HepG2 (cell line): ENCODE data around the gene PLCL1. TPM values are rescaled to one million over a fixed set of nuclear protein-coding genes. Genes with fewer than 3 reads are reported as not detected.

ENCODE experiments used
- ATAC-seq: fragments of 200-7000 bp; cut with Tn5 transposase; 3 replicates; pipeline ENCODE4 v1.9.1; 2020; ENCODE audit warnings: mild to moderate bottlenecking, moderate library complexity
- BruUV-seq: library from RNA; stranded (reverse); fragments of 400-500 nt; replicated peaks from 2 replicates; lab custom pipeline; 2021; lab: Mats Ljungman, UMichigan
- CTCF ChIA-PET: fragments of 300-600 bp; formaldehyde crosslinking; extraction: SDS; loops from one replicate; lab custom pipeline; 2021; ENCODE audit warnings: low total read pairs, inconsistent platforms, low intra/inter-chr PET ratio; lab: Yijun Ruan, JAX
- POLR2A ChIA-PET: fragments of 350-600 bp; sonication (Branson Sonifier 250); formaldehyde crosslinking; loops from one replicate; lab custom pipeline; 2020; ENCODE audit warnings: antibody characterized with exemption, inconsistent platforms; lab: Yijun Ruan, JAX
- DNase-seq: peaks from one replicate; pipeline ENCODE4 v3.0.0-alpha.2; 2015; ENCODE audit warnings: low spot score
- FAIRE-seq: peaks from 3 replicates; lab custom pipeline; 2011; peaks lifted over from hg19 to GRCh38; lab: Jason Lieb, UNC
- H2AFZ ChIP-seq: one replicate; pipeline ENCODE4 v1.6.1; 2011; ENCODE audit warnings: low read length, inconsistent platforms
- H3K27ac ChIP-seq: fragments of 300-600 bp; 3 replicates; pipeline ENCODE4 v1.8.0; 2011; ENCODE audit warnings: mixed run types, mild to moderate bottlenecking, mixed read lengths, low read length, inconsistent platforms; ENCODE audit not compliant: insufficient read depth; ENCODE audit errors: extremely low read length
- H3K27me3 ChIP-seq, 2 experiments: fragments of 200-600 bp in 1 of 2; 2 replicates in 1 of 2; 3 replicates in 1 of 2; pipeline versions ENCODE4 v1.6.0 to v1.8.0; 2011; ENCODE audit warnings: low read length in 2 of 2, mild to moderate bottlenecking in 2 of 2, moderate library complexity in 2 of 2, inconsistent platforms in 1 of 2; ENCODE audit not compliant: insufficient read depth in 2 of 2, control insufficient read depth in 1 of 2
- H3K36me3 ChIP-seq, 2 experiments: fragments of 200-600 bp in 1 of 2; replicated peaks in 1 of 2; 2 replicates in 1 of 2; 3 replicates in 1 of 2; pipeline versions ENCODE4 v1.5.1 to v1.8.0; 2011; ENCODE audit warnings: low read length in 2 of 2, inconsistent platforms in 1 of 2; ENCODE audit not compliant: insufficient read depth in 2 of 2, control insufficient read depth in 1 of 2
- H3K4me1 ChIP-seq: 2 replicates; pipeline ENCODE4 v1.5.1; 2012; ENCODE audit warnings: low read length, inconsistent platforms; ENCODE audit not compliant: insufficient read depth
- H3K4me2 ChIP-seq: 2 replicates; pipeline ENCODE4 v1.6.0; 2011; ENCODE audit warnings: low read depth, low read length, inconsistent platforms
- H3K4me3 ChIP-seq, 3 experiments: fragments of 200-600 bp in 1 of 3; sonication (generic), shearing (Covaris generic) in 1 of 3; replicated peaks in 1 of 3; 2 replicates each; pipeline ENCODE4 v1.5.1; 2011 to 2016; ENCODE audit warnings: low read length in 3 of 3, inconsistent platforms in 2 of 3, low read depth in 2 of 3, mild to moderate bottlenecking in 2 of 3, control low read depth in 1 of 3, mixed read lengths in 1 of 3; ENCODE audit not compliant: insufficient read depth in 1 of 3
- H3K79me2 ChIP-seq: one replicate; pipeline ENCODE4 v1.6.1; 2011; ENCODE audit warnings: low read length, inconsistent platforms; ENCODE audit not compliant: insufficient read depth
- H3K9ac ChIP-seq: 2 replicates; pipeline ENCODE4 v1.6.0; 2011; ENCODE audit warnings: mild to moderate bottlenecking, low read depth, low read length, inconsistent platforms; ENCODE audit not compliant: insufficient read depth
- H3K9me3 ChIP-seq: 2 replicates; pipeline ENCODE4 v1.5.1; 2012; ENCODE audit warnings: mild to moderate bottlenecking, low read length
- H4K20me1 ChIP-seq: 2 replicates; pipeline ENCODE4 v1.6.0; 2011; ENCODE audit warnings: inconsistent platforms, mild to moderate bottlenecking, low read length, moderate library complexity; ENCODE audit not compliant: insufficient read depth
- MAFF ChIP-seq: IDR thresholded peaks from 2 replicates; pipeline ENCODE4 v1.6.1; 2011; ENCODE audit warnings: low read depth, low read length, improper control_type of control experiment
- MAFK ChIP-seq, 2 experiments: IDR thresholded peaks in 1 of 2; conservative IDR thresholded peaks in 1 of 2; 2 replicates each; pipeline ENCODE4 v1.6.1; 2011; ENCODE audit warnings: improper control_type of control experiment in 2 of 2, low read length in 2 of 2
- ZFX ChIP-seq: sonication (generic); formaldehyde crosslinking; IDR thresholded peaks from 2 replicates; pipeline ENCODE4 v1.4.0; 2020; ENCODE audit warnings: mild to moderate bottlenecking, low read depth, missing genetic modification reagents, moderate library complexity
- ZNF839 ChIP-seq: sonication (generic); formaldehyde crosslinking; IDR thresholded peaks from 2 replicates; pipeline ENCODE4 v1.4.0; 2020; ENCODE audit warnings: missing genetic modification reagents, mild to moderate bottlenecking, borderline replicate concordance
- WGBS: methylation state at CpG from one replicate; pipeline ENCODE4 v1.1.6; 2017; ENCODE audit warnings: low lambda C conversion rate; 5-methylcytosine and 5-hydroxymethylcytosine counted together
- in situ Hi-C: cut with HindIII; loops from 2 replicates; pipeline ENCODE4 v1.10.0; 2017; ENCODE audit warnings: low pct_unique_long_range_greater_than_20kb; ENCODE audit not compliant: extremely low pct_ligation_motif_present
- intact Hi-C: fragments of 100-400 bp; cut with micrococcal nuclease; formaldehyde crosslinking; loops from one replicate; pipeline ENCODE4 v1.10.0; 2022; ENCODE audit not compliant: unreplicated experiment
- polyA plus RNA-seq, 8 experiments: library from polyadenylated mRNA; depleted of rRNA in 3 of 8; stranded (reverse) in 7 of 8; unstranded in 1 of 8; fragments of >200 nt; fragmentation: Illumina TruSeq in 4 of 8; extraction: Trizol in 4 of 8; gene quantifications; 2 replicates each; pipeline versions ENCODE4 v1.2.1 to v1.2.3, GENCODE V29; 2011 to 2016; ENCODE audit warnings: low read depth in 4 of 8, missing spikeins in 1 of 8, mixed read lengths in 1 of 8; ENCODE audit not compliant: insufficient read depth in 1 of 8
- total RNA-seq, 5 experiments: library from RNA; depleted of rRNA; stranded (reverse); fragments of >200 nt; fragmentation: Illumina TruSeq; extraction: Trizol; gene quantifications; 2 replicates each; pipeline ENCODE4 v1.2.3, GENCODE V29; 2016; ENCODE audit warnings: low read depth in 1 of 5
- TF ChIP-seq, protein P1 (sequence below): sonication (generic); formaldehyde crosslinking; IDR thresholded peaks from 2 replicates; pipeline ENCODE4 v1.5.0; 2020; ENCODE audit warnings: missing genetic modification reagents
- TF ChIP-seq, protein P2 (sequence below): sonication (generic); formaldehyde crosslinking; IDR thresholded peaks from 2 replicates; pipeline ENCODE4 v1.8.0; 2022; ENCODE audit warnings: missing genetic modification reagents, mild to moderate bottlenecking, borderline replicate concordance

Gene PLCL1
- total and polyA plus RNA-seq, 2 of the 13 experiments (the other 11 are each of a cell fraction or from before 2014, with no cell fraction given): not detected

- no peak for DNase-seq
- no peaks in the 10 kb centered on the region for H3K4me1 ChIP-seq
- no peak for FAIRE-seq
- H3K36me3 ChIP-seq: no peaks in the 10 kb centered on the region
- H3K27me3 ChIP-seq: no peaks in the 10 kb centered on the region
- no peak overlapping the region for H3K4me3 ChIP-seq
- no peak overlapping the region for H3K9ac ChIP-seq
- ATAC-seq: no peak
- WGBS: 51% methylated on average over 1 of the region's 1 CpG
- TF ChIP-seq MAFF (peak; percentile 69), MAFK (conservative IDR thresholded peaks at IDR 0.05 in 1 of 2, IDR thresholded peaks at IDR 0.05 in 1 of 2; ENCODE audit: low read length in 2 of 2) (peak; percentile 61 to 83; a peak in 3 of 4 replicates)
- TF ChIP-seq, protein P1, sequence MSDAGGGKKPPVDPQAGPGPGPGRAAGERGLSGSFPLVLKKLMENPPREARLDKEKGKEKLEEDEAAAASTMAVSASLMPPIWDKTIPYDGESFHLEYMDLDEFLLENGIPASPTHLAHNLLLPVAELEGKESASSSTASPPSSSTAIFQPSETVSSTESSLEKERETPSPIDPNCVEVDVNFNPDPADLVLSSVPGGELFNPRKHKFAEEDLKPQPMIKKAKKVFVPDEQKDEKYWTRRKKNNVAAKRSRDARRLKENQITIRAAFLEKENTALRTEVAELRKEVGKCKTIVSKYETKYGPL (CRISPR knock-in tag): no peak
- intact Hi-C loops: no loop called here
- H3K79me2 ChIP-seq: no peaks in the 10 kb centered on the region
- no peak overlapping the region for H2AFZ ChIP-seq
- CTCF ChIA-PET: no interaction called here
- no TSS peak for BruUV-seq
- no peaks in the 10 kb centered on the region for H4K20me1 ChIP-seq
- H3K27ac ChIP-seq: no peak overlapping the region
- POLR2A ChIA-PET: no interaction called here
- in situ Hi-C loops: no loop called here
- H3K4me2 ChIP-seq: no peak overlapping the region
- no peaks in the 10 kb centered on the region for H3K9me3 ChIP-seq
Measured at GRCh38 chr2:197876524-197876923, 72.1 kb downstream of the PLCL1 start.

DNA sequence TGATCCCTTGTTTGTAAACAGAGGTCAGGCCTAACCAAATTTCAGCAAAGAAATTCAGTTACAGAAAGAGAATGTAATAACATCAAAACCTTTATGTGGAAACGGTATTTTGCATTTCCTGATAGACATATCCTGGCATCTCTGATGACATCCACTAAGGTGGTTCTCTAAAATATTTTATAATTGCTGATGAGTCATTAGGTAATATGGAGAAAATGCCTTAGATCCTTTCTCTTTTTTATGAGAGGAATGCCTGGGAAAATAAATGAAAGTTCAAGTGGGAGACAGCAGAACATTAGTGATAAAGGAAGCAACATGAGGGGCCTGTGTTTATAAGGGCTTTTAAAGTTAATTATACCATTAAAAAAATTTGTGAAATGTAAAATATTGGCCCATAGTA lies 72.6 kb downstream of the PLCL1 start:
- H3K36me3 ChIP-seq: no peaks in the 10 kb centered on the region
- POLR2A ChIA-PET: no interaction called here
- H4K20me1 ChIP-seq: no peaks in the 10 kb centered on the region
- H3K4me3 ChIP-seq: no peak overlapping the region
- DNase-seq: no peak
- intact Hi-C loops: no loop called here
- BruUV-seq: no TSS peak
- H3K9ac ChIP-seq: no peak overlapping the region
- no peak overlapping the region for H3K27ac ChIP-seq
- H2AFZ ChIP-seq: no peak overlapping the region
- H3K9me3 ChIP-seq: no peaks in the 10 kb centered on the region
- TF ChIP-seq ZNF839 (CRISPR knock-in tag) (no peak), ZFX (CRISPR knock-in tag) (no peak)
- TF ChIP-seq, protein P2, sequence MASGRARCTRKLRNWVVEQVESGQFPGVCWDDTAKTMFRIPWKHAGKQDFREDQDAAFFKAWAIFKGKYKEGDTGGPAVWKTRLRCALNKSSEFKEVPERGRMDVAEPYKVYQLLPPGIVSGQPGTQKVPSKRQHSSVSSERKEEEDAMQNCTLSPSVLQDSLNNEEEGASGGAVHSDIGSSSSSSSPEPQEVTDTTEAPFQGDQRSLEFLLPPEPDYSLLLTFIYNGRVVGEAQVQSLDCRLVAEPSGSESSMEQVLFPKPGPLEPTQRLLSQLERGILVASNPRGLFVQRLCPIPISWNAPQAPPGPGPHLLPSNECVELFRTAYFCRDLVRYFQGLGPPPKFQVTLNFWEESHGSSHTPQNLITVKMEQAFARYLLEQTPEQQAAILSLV (CRISPR knock-in tag): no peak
- 2% methylated on average over 1 of the region's 1 CpG for WGBS
- ATAC-seq: no peak
- H3K79me2 ChIP-seq: no peaks in the 10 kb centered on the region
- no peaks in the 10 kb centered on the region for H3K4me1 ChIP-seq
- no peak overlapping the region for H3K4me2 ChIP-seq
- CTCF ChIA-PET: no interaction called here
- in situ Hi-C loops: no loop called here
- no peaks in the 10 kb centered on the region for H3K27me3 ChIP-seq
- no peak for FAIRE-seq
